ENCODE results near the gene SLCO1C1.

- no peak for TF ChIP-seq CTCF (IDR thresholded peaks at IDR 0.05 in 8 of 11, conservative IDR thresholded peaks at IDR 0.05 in 3 of 11)
- TF ChIP-seq POLR2AphosphoS5 (IDR thresholded peaks at IDR 0.05) = no peak
These were observed 97.8 kb downstream of the SLCO1C1 start for GRCh38 chr12:20792971-20793370.
